Prostate gland (tissue), 2 donors: ENCODE results near the gene FIBIN.

Source experiments
- CTCF ChIP-seq, 4 experiments: fragments of 200-600 bp in 2 of 4; fragments of 450-650 bp in 2 of 4; sonication (generic) in 2 of 4; IDR thresholded peaks; 1 replicate in 3 of 4; 2 replicates in 1 of 4; pipeline ENCODE4 v1.5.1; 2016 to 2019; ENCODE audit warnings: antibody characterized with exemption in 4 of 4, mild to moderate bottlenecking in 2 of 4, moderate library complexity in 2 of 4
- POLR2A ChIP-seq: fragments of 450-650 bp; IDR thresholded peaks from one replicate; pipeline ENCODE4 v1.6.1; 2016; ENCODE audit warnings: antibody characterized with exemption, mild to moderate bottlenecking
- POLR2AphosphoS5 ChIP-seq: sonication (generic); formaldehyde crosslinking; IDR thresholded peaks from one replicate; pipeline ENCODE4 v1.6.1; 2017; ENCODE audit warnings: antibody characterized with exemption

GRCh38 chr11:26992031-26992541 is 1.8 kb upstream of the FIBIN start:
- TF ChIP-seq CTCF (IDR thresholded peaks at IDR 0.05) = no peak
- no peak for TF ChIP-seq POLR2AphosphoS5
- no peak for TF ChIP-seq POLR2A
